Endodermal cell (in vitro differentiated cells): ENCODE measurements around the gene GDI2. TPM values are rescaled to one million over a fixed set of nuclear protein-coding genes. Genes with fewer than 3 reads are reported as not detected.

ENCODE experiments used
- DNase-seq: peaks from one replicate; pipeline ENCODE4 v3.0.0-alpha.2; 2017
- H3K27ac ChIP-seq: 2 replicates; pipeline ENCODE4 v1.5.1; 2013; ENCODE audit warnings: mild to moderate bottlenecking, low read depth, low read length, moderate library complexity
- H3K27me3 ChIP-seq: 2 replicates; pipeline ENCODE4 v1.6.1; 2013; ENCODE audit warnings: mild to moderate bottlenecking, low read length, moderate library complexity; ENCODE audit not compliant: insufficient read depth, control insufficient read depth, poor library complexity, severe bottlenecking
- H3K36me3 ChIP-seq: 2 replicates; pipeline ENCODE4 v1.7.0; 2013; ENCODE audit warnings: mild to moderate bottlenecking, low read length, moderate library complexity; ENCODE audit not compliant: control insufficient read depth, insufficient read depth
- H3K4me1 ChIP-seq: one replicate; pipeline ENCODE4 v1.7.0; 2013; ENCODE audit warnings: low read length; ENCODE audit not compliant: control insufficient read depth, insufficient read depth
- H3K4me3 ChIP-seq: 2 replicates; pipeline ENCODE4 v1.5.1; 2013; ENCODE audit warnings: mild to moderate bottlenecking, low read length, moderate library complexity
- H3K9ac ChIP-seq: 2 replicates; pipeline ENCODE4 v1.6.1; 2013; ENCODE audit warnings: mild to moderate bottlenecking, low read length, moderate library complexity; ENCODE audit not compliant: poor library complexity, severe bottlenecking; ENCODE audit errors: extremely low read depth
- H3K9me3 ChIP-seq: 2 replicates; pipeline ENCODE4 v1.6.1; 2013; ENCODE audit warnings: mild to moderate bottlenecking, low read length, moderate library complexity; ENCODE audit not compliant: control insufficient read depth
- H3K27ac Mint-ChIP-seq: 2 replicates; pipeline ENCODE4 v1.8.0; 2020; ENCODE audit warnings: mixed read lengths
- H3K27me3 Mint-ChIP-seq: 2 replicates; pipeline ENCODE4 v1.8.0; 2021; ENCODE audit warnings: mild to moderate bottlenecking, mixed read lengths; ENCODE audit not compliant: insufficient read depth
- H3K36me3 Mint-ChIP-seq: 2 replicates; pipeline ENCODE4 v1.8.0; 2020; ENCODE audit warnings: low read depth, mixed read lengths
- H3K4me1 Mint-ChIP-seq: 2 replicates; pipeline ENCODE4 v1.8.0; 2020; ENCODE audit warnings: mixed read lengths
- H3K4me3 Mint-ChIP-seq: 2 replicates; pipeline ENCODE4 v1.8.0; 2020; ENCODE audit warnings: mild to moderate bottlenecking, moderate library complexity, mixed read lengths
- H3K9me3 Mint-ChIP-seq: 2 replicates; pipeline ENCODE4 v1.8.0; 2020; ENCODE audit warnings: mild to moderate bottlenecking, mixed read lengths
- CTCF ChIP-seq: fragments of 200-600 bp; sonication (generic); conservative IDR thresholded peaks from 2 replicates; pipeline ENCODE4 v1.5.0; 2021; ENCODE audit warnings: antibody characterized with exemption, mild to moderate bottlenecking
- WGBS, 2 experiments: methylation state at CpG; one replicate each; pipeline versions ENCODE4 v1.1.5 to v1.1.7; 2013; ENCODE audit warnings: missing lambda C conversion rate in 2 of 2, mixed read lengths in 1 of 2; ENCODE audit not compliant: insufficient coverage in 1 of 2, insufficient read length in 1 of 2; 5-methylcytosine and 5-hydroxymethylcytosine counted together
- total RNA-seq, 2 donors: library from RNA; stranded (reverse); fragmentation: NEBNext Ultra II Directional in 1 of 2; extraction: Animal tissue kit (Norgen Biotek cat#: 25700) in 1 of 2; gene quantifications; 2 replicates in 1 of 2; 3 replicates in 1 of 2; pipeline ENCODE4 v1.2.1, GENCODE V29; 2021

The GDI2 gene
- total RNA-seq, 2 donors from 2014 or later, result 299 to 337 TPM

- no peak overlapping the region for H3K9ac ChIP-seq
- 90 to 92% methylated on average over 5 to 7 of the region's 7 CpGs for WGBS, 2 experiments
- H3K27me3 Mint-ChIP-seq, result no peaks in the 10 kb centered on the region
- H3K9me3 ChIP-seq, result peaks cover 10% of the 10 kb centered on the region
- no peak overlapping the region for H3K27ac ChIP-seq
- H3K9me3 Mint-ChIP-seq, result peaks cover 17% of the 10 kb centered on the region
- H3K36me3 Mint-ChIP-seq, result peaks cover 26% of the 10 kb centered on the region
- H3K4me3 ChIP-seq, result no peak overlapping the region
- H3K27ac Mint-ChIP-seq, result no peak overlapping the region
- TF ChIP-seq CTCF, result no peak
- no peak overlapping the region for H3K4me3 Mint-ChIP-seq
- H3K4me1 ChIP-seq, result peaks cover 3% of the 10 kb centered on the region
- H3K4me1 Mint-ChIP-seq, result peaks cover 11% of the 10 kb centered on the region
- peak; percentile 32 for DNase-seq
- H3K36me3 ChIP-seq, result no peaks in the 10 kb centered on the region
- H3K27me3 ChIP-seq, result no peaks in the 10 kb centered on the region
These were observed 46.8 kb upstream of the GDI2 start for GRCh38 chr10:5860066-5860465.

GRCh38 chr10:5858811-5859210 lies 45.6 kb upstream of the GDI2 start:
- no peak overlapping the region for H3K9ac ChIP-seq
- DNase-seq, result peak; percentile 28
- H3K4me1 Mint-ChIP-seq, result peaks cover 11% of the 10 kb centered on the region
- no peak overlapping the region for H3K27ac Mint-ChIP-seq
- no peak for TF ChIP-seq CTCF
- no peaks in the 10 kb centered on the region for H3K9me3 ChIP-seq
- peaks cover 9% of the 10 kb centered on the region for H3K9me3 Mint-ChIP-seq
- WGBS, 2 experiments, result 87 to 97% methylated on average over 2 to 5 of the region's 5 CpGs
- no peak overlapping the region for H3K4me3 ChIP-seq
- H3K27me3 ChIP-seq, result no peaks in the 10 kb centered on the region
- no peaks in the 10 kb centered on the region for H3K36me3 ChIP-seq
- no peak overlapping the region for H3K4me3 Mint-ChIP-seq
- H3K27ac ChIP-seq, result no peak overlapping the region
- H3K27me3 Mint-ChIP-seq, result no peaks in the 10 kb centered on the region
- peaks cover 18% of the 10 kb centered on the region for H3K36me3 Mint-ChIP-seq
- peaks cover 3% of the 10 kb centered on the region for H3K4me1 ChIP-seq

GRCh38 chr10:5856701-5857004 lies 43.4 kb upstream of the GDI2 start:
- no peak overlapping the region for H3K4me3 ChIP-seq
- no peak overlapping the region for H3K4me3 Mint-ChIP-seq
- no peak overlapping the region for H3K27ac ChIP-seq
- no peaks in the 10 kb centered on the region for H3K27me3 Mint-ChIP-seq
- peaks cover 3% of the 10 kb centered on the region for H3K4me1 ChIP-seq
- H3K36me3 ChIP-seq, result no peaks in the 10 kb centered on the region
- no peaks in the 10 kb centered on the region for H3K27me3 ChIP-seq
- H3K27ac Mint-ChIP-seq, result no peak overlapping the region
- no peak overlapping the region for H3K9ac ChIP-seq
- no peak for TF ChIP-seq CTCF
- WGBS, 2 experiments, result 82 to 87% methylated on average over 5 to 7 of the region's 7 CpGs
- peak; percentile 40 for DNase-seq
- peaks cover 4% of the 10 kb centered on the region for H3K36me3 Mint-ChIP-seq
- H3K9me3 Mint-ChIP-seq, result no peaks in the 10 kb centered on the region
- H3K4me1 Mint-ChIP-seq, result peaks cover 11% of the 10 kb centered on the region
- H3K9me3 ChIP-seq, result no peaks in the 10 kb centered on the region
